Hematopoietic multipotent progenitor cell treated with erythropoietin and hydrocortisone succinate and interleukin-3 and kit ligand, for 8 days (in vitro differentiated cells): ENCODE results near the gene NBEAL2.

Experiments used
- DNase-seq: peaks from one replicate; pipeline ENCODE4 v3.0.0-alpha.2; 2015

Gene NBEAL2

DNA sequence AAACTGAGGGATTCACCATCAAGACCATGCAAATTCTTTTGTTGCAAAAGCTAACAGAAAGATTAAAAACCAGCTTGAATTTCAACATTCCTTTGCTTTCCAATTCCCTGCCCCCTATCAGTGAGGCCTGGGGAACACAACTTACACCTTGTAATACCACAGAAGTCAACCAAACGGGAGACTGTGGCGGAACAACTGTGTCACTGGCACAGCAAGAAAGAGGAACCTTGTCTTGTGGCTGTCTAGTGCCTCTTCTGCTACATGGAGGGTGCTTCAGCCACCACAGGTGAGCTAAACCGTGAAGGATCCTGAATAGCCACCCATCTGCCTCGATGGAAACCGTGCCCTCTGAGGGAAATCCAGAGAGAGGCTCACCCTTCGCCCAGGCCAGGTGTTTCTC is 14.3 kb upstream of the NBEAL2 start:
- peak; percentile 42 for DNase-seq

DNA sequence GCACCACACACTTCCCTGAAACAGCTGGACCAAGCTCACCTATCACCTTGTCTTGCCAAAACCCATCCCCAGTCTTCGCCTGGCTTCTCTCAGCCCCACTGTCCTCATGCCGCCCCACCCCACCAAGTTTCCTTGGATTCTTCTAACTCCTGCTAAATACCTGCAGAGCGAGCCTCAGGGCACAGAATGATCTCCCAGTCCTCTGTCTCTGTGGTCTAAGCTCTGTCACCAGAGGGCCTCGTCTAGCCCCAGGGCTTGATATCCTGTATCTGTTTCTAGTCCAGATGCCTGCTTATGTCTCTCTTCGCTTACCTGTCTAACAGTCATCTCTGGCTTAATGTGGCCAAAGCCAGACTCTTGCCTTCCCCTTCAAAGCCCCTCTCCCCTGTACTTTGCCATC is 12.7 kb upstream of the NBEAL2 start:
- DNase-seq: no peak

DNA sequence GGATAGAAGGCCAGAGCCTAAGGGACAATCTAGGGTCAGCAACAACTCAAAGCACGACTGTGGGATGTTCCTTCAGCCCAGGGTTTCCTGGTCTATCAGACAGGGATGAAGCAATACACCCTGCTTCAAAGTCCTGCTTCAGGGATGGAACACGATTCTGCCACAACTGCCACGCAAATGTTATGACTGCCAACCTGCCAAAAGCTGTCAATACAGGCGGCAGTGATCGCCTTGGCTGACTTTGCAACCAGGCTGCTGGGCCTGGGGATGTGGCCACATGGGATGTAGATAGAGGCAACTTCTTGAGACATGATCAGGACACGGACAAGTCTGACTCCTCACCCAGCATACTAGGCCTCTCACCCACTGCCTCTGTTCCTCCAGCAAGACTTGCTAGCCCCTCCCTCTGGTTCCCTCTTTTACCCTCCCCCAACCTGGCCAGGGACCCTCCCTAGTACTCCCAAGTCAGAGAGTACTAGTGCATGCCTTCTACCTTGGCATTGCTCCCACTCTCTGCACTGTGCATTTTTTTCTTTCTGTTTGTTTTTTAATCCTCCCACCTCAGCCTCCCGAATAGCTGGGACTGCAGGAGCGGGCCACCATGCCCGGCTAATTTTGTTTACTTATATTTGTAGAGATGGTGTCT is 10.6 kb upstream of the NBEAL2 start:
- no peak for DNase-seq

DNA sequence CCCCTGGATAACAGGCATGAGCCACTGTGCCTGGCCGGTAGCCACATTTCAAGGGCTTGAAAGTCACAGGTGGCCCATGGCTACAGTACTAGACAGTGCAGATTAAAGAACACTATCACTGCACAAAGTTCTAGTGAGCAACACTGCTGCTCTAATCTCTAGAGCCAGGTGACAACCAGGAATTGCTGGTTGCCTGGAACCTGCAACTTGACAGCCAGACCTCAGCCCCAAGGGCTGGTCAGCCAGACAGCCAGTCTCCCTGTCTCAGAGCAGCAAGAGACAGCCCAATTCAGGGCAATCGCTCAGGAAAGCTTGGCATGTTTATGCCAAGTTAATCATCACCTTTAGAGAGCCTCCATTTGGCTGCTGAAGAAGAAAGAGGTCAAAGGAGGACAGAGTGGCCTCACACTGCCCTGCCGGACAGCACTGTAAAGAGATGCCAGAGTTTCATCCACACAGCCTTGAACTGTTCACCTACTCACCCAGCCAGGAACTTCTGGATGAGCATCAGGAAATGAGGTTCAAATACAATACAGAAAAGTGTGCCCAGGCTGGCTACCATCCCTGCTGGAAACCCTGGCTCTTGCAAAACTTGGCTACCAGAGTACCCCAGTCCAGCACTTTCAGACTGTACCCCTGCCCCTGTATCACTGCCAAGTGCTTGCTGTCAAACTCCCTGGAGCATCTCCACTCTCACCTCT is 8.9 kb upstream of the NBEAL2 start:
- DNase-seq: peak; percentile 45

DNA sequence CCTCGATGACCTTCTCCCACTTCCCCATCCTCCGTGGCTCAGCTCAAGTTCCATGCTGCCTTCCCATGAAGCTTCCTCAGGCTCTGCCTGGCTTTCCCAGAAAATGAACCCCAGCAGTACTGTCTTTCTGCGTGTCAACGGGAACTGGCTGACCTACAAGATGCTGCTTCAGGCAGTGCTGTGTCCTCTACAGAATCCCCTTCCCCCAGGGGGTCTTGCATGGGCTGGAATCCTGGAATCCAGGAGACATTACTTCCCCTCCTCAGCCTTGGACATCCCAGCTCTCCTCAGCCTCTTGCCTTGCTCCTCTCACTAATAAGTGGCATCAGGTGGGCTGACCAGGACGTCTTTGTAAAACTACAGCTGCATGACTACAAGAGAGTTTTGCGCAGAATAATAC is 8.3 kb upstream of the NBEAL2 start:
- no peak for DNase-seq

DNA sequence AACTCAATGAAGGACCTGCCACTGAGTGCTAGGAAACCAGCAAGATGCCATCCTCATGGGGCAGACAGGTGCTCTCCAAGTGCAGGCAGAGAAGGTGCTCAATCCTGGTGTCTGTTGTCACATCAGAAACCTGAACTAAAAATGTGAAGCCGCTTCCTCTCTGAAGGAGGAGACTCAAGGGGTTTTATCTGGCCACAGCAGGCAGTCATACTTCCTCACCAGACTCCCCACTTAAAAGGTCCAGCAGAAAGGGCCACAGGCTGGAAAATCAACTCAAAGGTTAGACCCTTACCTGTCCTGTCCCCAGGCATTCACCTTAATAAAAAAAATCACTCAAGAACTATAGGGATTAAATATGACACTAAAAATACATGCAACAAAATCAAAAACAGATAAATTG is 7.7 kb upstream of the NBEAL2 start:
- DNase-seq: peak; percentile 59

DNA sequence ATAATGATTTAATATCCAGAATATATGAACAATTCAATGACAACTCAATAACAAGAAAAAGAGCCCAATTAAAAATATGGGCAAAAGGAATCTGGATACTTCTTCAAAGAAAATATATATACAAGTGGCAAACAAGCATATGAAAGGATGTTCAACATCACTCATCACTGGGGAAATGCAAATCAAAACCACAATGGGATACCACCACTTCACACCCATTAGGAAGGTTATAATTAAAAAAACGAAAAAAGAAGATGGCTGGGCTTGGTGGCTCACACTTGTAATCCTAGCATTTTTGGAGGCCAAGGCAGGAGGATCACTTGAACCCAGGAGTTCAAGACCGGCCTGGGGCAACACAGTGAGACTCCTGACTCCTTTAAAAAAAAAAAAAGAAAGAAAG is 7.1 kb upstream of the NBEAL2 start:
- no peak for DNase-seq

DNA sequence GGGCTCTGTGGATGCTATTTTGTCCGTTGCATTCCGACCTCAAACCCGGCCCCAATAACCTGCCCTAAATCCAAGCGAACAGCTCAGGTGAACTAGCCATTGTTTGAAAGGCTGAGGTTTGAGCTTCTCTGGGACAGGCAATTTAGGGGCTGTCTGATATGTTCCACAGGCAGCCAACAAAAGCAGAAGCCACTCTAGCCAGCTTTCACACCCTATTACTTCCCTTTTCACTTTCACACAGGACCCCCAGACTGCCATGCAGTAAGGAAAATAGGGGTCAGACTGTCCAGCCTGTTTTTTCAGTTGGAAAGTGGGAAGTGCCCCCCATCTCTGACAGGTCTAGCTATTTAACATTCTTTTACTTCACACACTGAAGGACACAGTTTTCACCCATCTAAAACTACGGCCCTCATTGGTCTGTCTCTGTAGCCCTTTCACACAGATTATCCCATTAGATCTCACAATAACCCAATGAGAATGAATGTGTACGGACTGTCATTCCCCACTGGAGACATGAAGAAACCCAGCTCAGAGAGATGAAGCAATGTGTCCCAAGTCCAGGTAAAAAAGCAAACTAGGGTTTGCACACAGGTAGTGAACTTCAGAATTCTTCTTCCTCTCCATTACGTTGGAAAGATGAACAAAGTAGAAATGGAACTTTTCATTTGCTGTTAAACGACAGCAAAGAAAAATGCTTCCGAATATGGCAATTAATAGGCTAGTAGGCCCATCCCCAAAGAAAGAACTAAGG is 4.9 kb upstream of the NBEAL2 start:
- no peak for DNase-seq

DNA sequence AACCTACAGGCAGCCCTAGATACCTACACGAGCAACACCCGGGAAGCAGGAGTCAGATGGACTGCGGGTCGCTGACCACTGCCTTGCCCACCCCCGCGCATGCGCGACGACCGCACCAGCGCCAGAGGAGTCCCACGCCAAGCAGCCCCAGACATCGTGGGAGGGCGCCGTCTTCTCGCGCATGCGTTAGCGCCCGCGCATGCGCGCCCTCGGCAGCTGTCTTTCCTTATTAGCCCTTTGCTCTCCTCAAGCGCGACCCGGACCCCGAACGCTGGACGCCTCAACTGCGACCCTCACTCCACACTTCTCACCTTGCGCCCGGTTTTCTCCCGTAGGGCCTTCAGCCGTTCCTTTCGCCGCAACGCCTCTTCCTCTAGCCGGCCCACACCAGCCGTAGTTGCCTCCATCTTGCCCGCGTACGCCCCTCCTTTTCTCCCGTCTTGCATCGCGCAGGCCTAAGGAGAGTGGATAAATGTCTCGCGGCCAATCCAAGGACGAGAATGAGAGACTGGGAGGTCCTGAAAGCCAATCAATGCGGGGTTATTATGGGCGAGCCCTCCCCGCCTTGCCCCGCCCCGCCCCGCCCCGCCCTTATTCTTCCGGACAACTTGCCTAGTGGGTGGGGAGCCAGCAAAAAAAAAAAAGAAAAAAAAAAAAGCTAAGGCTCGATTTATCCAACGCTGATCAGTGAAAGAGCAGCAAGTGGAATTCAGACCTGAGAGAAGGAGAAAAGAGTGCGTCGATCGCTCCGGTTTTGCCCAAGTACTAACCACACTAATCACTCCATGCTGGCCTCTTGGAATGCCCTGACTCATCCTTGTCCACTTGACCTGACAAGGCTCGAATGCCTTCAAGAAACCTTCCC is 2.9 kb upstream of the NBEAL2 start, which contains the start of gene CCDC12:
Gene CCDC12, minus strand, starts transcription at position 420 of the 865 bp plus-strand sequence. Its CDS starts 13 bp downstream, at position 407.
- peak; percentile 100 for DNase-seq

DNA sequence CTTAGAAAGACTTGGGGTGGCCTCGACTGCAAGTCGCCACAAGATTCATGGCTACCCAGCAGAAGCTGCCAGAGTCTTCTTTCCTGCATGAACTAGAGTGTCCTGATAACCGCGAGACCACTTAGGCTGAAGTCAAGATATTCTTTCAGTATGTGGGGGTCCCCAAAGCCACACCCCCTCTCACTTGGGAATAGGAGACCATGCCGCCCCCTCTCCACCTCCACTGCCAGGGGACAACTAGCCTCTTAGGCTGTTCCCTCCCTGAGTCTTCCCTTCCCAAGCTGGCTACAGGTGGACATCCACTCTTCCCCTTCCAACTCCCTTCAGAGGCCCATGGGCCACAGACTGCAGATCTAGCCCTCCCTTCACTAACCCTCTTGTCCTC is 1.7 kb upstream of the NBEAL2 start:
- DNase-seq: no peak

DNA sequence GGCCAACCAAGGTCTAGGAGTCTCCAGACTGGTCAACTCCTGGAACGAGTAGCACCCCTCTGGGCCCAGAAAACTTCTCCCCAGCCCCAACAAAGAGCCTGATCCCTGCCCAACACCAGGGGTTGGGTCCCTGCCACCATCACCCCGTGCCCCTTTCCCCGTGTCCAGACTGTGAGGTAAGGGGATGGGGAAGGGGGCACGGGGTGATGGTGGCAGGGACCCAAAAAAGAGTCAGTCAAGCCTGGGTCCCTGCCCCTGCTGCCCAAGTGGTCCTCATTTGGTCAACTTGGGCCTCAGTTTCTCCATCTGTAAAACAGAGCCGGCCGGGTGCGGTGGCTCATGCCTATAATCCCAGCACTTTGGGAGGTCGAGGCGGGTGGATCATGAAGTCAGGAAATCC is 1.1 kb upstream of the NBEAL2 start:
- no peak for DNase-seq

DNA sequence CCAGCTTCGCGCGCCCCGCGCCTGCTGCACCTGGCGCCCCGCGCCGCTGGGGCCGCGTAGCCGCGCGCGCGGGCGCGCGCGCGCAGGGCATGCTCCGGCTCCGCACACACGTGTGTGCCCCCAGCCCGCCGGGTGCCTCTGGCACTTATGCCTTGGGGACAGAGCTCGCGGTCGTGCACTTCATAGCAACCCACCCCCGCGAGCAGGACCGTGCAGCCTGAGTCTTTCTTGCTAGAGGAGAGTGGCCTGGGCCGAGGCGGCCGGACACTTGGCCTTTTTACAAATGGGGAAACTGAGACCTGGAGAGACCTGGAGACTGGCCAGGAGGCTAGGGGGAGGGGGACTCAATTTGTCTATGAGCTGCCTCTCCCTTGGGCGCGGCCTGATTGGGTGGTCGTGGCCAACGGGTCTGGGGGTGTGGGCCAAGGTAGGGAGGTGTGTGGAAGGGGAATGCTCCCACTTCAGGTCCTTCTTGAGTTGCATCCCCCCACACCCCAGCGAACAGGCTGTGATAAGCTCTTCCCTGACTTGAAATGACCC is 562 bp downstream of the NBEAL2 start:
- peak; percentile 28 for DNase-seq

DNA sequence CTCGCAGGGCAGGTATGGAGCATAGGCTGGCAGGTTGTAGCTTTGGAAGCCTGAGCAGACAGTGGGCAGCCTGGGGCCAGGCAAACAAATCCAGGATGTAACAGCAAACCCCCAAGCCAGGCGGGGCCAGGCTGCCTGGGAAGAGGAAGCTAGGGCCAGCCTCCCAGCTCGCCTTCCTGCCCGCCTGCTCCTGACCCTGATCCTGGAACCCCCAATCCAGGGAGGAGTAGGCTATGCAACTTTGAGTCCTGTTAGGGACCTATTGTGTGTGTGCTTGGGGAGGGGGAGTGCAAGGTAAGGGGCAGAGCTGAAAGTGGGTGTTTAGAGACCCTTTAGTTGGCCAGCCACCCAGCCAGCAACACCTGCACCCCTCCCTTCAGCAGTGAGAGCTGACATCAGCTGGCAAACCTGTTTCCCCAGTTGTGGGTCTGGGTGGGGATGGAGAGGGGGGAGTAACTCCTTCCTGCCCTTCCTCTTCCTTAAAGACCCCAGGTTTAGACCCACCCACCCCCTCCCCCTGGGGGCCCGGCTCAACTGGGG is 2.5 kb downstream of the NBEAL2 start:
- DNase-seq: no peak

DNA sequence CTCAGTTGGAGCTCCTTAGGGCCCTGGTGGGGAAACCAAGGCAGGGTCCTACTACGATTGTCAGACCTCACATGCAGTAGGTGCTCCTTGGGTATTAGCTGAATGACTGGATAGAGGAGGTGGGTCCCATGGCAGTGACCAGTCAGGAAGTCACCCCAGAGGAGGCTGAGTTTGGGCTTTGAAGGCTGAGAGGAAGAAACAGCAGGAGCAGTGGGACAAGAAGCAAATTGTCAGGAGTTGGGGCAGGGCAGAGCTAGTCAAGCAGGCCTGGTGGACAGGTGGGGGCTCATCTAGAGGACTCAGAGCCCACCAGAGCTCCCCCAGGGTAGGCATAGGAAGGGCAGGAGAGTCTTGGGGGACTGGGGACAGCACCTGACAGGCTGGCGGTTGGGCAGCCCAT is 3.1 kb downstream of the NBEAL2 start:
- no peak for DNase-seq

DNA sequence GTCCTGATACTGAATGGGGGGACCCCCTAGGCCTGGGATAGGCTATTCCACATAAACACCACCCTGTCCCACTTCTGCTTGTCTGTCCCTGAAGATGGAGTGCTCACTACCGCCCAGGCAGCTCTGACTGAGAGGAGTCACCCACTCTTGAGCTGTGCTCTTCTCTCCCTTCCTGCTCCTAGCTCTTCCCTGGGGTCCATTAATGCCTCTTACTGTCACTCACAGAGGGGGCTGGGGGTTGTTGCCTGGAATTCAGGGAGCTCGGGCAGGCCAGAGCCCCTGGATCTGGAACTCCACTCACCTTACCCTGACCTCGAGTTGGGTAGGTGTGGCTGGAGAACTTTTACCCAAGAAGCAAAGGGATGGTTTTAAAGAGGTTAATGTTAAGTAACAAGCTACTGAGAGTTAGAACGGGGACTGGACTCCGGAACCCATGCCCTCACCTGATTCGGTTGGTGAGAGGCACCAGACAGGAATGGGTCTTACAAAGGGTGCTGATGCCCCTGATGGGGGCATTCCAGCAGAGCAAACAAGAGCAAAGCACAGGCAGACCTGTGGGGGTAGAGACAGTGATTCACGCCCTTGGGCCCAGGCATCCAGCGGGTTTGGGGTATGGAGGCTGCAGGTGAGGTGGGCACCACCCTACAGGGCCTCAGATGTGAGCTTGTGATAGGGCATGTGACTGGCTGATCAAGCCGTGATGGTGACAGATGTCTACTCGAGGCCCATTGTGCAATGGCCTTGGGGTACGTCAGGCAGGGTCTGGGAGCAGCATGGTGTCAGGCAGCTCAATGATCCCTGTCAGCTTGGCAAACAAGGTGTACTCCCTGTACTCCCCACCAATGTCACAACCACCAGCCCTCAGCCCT is 5.4 kb downstream of the NBEAL2 start:
- DNase-seq: no peak

DNA sequence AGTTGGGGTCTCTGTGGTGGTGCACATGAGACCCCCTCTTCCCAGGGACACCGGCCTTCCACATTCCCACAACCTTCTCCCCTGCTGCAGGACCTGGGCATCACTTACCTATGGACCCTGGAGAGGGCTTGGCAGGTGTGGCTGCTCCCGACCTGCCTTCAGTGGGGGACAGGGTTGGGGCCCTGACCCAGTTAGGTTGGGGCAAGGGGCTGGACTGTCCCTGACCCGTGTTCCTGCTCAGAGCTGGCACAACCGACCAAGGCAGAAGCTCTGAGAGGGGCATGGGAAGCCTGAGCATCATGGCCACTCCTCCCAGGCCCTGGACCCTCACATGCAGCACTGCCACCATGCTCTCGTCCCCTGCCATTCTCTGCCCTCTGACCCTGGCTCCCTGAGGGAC is 6.1 kb downstream of the NBEAL2 start:
- DNase-seq: no peak

DNA sequence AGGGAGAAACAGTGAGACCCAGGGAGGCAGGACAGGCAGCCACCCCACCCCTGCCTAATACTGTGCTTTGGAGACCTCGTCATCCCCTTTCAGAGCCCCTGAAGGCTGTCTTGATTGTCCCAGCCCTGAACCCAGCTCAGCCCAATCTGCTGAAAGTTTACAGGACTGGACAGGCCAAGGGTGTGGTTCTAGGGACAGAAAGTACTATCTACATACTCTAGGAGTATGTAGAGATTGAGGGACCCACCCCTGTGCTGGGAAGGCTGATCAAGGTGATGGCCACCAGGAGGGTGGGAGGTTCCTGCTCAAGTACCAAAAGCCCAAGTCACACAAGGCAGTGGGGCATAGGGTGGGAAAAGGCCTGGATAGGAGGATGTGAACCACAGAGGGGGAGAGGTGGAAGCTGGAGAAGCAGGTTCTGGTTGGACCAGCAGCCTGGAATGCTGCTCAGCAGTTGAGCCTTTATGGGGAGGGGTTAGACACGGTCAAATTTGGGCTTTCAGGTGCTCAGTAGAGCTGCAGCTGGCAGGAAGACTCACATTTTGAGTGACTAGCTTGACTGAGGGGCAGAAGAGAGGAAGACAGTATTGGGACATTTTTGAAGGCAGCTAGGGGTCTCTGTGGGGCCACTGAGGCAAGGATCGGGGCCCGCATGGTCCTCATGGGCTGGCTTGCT is 6.7 kb downstream of the NBEAL2 start:
- DNase-seq: no peak

DNA sequence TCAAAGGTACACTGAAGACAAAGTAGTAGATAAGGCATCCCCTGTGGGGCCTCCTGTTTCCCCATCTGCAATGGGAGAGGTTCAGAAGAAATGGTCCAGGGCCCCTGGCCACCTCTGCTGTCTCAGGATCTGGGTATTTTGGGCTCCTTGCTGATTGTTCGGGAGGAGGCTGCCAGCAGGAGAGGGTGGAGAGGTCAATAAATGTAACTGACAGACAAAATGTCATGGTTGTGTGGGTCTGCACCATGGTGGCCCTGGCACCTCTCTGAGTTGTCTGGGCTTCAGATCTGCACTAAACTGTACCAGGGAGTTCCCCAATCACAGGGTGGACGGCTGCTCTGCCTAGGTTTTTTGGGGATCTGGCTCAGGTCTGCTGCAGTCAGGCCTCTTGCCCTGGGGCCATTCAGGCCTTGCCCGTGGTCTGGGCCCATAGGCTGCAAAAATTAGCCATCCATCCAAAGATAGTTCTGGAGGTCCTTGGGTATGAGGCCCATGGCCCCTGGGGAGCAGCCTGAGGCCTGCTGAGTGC is 7.4 kb downstream of the NBEAL2 start:
- no peak for DNase-seq

DNA sequence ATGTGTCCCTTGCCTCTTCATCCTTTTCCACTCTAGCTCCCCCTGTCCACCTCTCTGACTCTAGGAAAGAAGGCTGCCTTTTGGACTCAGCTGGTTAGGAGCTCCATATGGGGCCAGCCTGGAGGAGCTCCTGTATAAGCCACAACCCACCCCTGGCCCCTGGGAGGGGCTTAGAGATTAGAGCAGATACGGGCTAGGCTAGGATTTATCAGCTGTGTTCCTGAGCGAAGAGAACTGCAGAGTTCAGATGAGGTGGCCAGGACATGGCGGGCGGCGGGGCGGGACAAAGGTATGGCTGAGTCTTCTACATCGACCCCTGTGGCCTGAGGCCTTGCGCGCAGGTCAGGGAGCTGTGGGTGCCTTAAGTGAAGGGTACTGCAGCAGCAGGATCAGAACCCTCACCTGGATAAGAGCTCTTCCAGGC is 7.9 kb downstream of the NBEAL2 start:
- peak; percentile 86 for DNase-seq

DNA sequence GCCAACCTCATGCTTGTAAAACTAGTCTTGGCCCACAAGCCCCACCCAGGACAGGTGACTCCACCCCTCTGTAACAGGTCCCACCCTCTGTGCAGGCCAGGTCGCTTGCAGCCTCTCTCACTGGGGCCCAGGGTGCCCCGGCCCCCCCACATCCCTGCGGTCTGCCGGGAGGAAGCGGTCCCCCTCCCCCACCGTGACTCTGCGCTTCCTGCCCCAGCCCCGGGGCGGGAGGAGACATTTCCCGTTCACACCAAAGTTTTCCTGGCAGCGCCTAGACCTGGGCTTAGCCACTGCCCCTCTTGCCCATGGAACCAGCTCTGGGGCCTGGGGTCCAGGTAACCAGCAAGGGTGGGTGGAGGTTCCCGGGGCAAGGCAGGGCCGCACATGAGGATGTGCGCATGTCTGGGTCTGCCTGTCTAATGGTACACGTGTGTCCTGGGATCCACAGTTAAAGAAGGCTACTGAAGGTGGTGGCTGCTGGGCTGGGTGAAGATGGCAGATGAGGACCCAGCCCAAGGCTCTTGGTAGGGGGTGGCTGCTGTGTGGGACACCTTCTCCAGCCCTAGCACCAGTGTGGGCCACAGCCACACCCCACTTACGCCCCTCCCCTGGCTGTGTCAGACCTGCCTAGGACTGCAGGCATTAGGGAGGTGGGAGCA is 8.4 kb downstream of the NBEAL2 start:
- DNase-seq: peak; percentile 85
